Islet precursor cell (in vitro differentiated cells): ENCODE data around the gene CDR2.
"Not testable (repeated sequence)": the region's sequence is repeated elsewhere in the genome, so short reads cannot be mapped to it uniquely, and the experiment has no call there.

ENCODE experiments used
- DNase-seq: peaks from one replicate; pipeline ENCODE4 v3.0.0-alpha.2; 2018

The CDR2 gene

GRCh38 chr16:22375117-22375962, 921 bp upstream of the CDR2 start:
- no peak for DNase-seq

GRCh38 chr16:22373662-22374310, 633 bp downstream of the CDR2 start:
- DNase-seq: peak; percentile 65

GRCh38 chr16:22372882-22373661, 1.3 kb downstream of the CDR2 start:
- no peak for DNase-seq

GRCh38 chr16:22370038-22370820, 4.2 kb downstream of the CDR2 start:
- DNase-seq: no peak

- no peak for DNase-seq
These were observed 5.1 kb downstream of the CDR2 start for GRCh38 chr16:22369221-22369811.

- DNase-seq: not testable (repeated sequence)
These were observed 6.1 kb downstream of the CDR2 start for GRCh38 chr16:22368200-22368826.

- DNase-seq: no peak
These were observed 7.5 kb downstream of the CDR2 start for GRCh38 chr16:22366889-22367288.

- DNase-seq: no peak
These were observed 8.0 kb downstream of the CDR2 start for GRCh38 chr16:22366371-22366770.

- DNase-seq: no peak
These were observed 10.2 kb downstream of the CDR2 start for GRCh38 chr16:22364241-22364640.

GRCh38 chr16:22360963-22361659, 13.3 kb downstream of the CDR2 start:
- DNase-seq: peak; percentile 82

- no peak for DNase-seq
These were observed 14.7 kb downstream of the CDR2 start for GRCh38 chr16:22359679-22360078.

- no peak for DNase-seq
These were observed 16.4 kb downstream of the CDR2 start for GRCh38 chr16:22358000-22358399.

GRCh38 chr16:22357635-22357971, 16.8 kb downstream of the CDR2 start:
- DNase-seq: no peak

- DNase-seq: no peak
These were observed 17.3 kb downstream of the CDR2 start for GRCh38 chr16:22356930-22357634.

- DNase-seq: no peak
These were observed 18.9 kb downstream of the CDR2 start for GRCh38 chr16:22355487-22355908.

- DNase-seq: no peak
These were observed 20.4 kb downstream of the CDR2 start for GRCh38 chr16:22353933-22354541.

GRCh38 chr16:22353191-22353919, 21.1 kb downstream of the CDR2 start:
- DNase-seq: peak; percentile 75

GRCh38 chr16:22352723-22353122, 21.7 kb downstream of the CDR2 start:
- DNase-seq: no peak

GRCh38 chr16:22352140-22352539, 22.3 kb downstream of the CDR2 start:
- DNase-seq: no peak
